HFFc6 (cell line): ENCODE results near the gene FRS3. TPM values are rescaled to one million over a fixed set of nuclear protein-coding genes. Genes with fewer than 3 reads are reported as not detected.

Source experiments
- DNase-seq: peaks from one replicate; pipeline ENCODE4 v3.0.0-alpha.2; 2018
- H3K27ac Mint-ChIP-seq: 2 replicates; pipeline ENCODE4 v1.8.0; 2020; ENCODE audit warnings: mild to moderate bottlenecking, mixed read lengths
- H3K27me3 Mint-ChIP-seq: 2 replicates; pipeline ENCODE4 v1.8.0; 2021; ENCODE audit warnings: mild to moderate bottlenecking, moderate library complexity, mixed read lengths; ENCODE audit not compliant: insufficient read depth
- H3K36me3 Mint-ChIP-seq: 2 replicates; pipeline ENCODE4 v1.8.0; 2021; ENCODE audit warnings: low read depth, mixed read lengths
- H3K4me1 Mint-ChIP-seq: 2 replicates; pipeline ENCODE4 v1.8.0; 2020; ENCODE audit warnings: low read depth, mixed read lengths
- H3K4me3 Mint-ChIP-seq: 2 replicates; pipeline ENCODE4 v1.8.0; 2020; ENCODE audit warnings: mild to moderate bottlenecking, moderate library complexity, mixed read lengths
- H3K9me3 Mint-ChIP-seq: 2 replicates; pipeline ENCODE4 v1.8.0; 2020; ENCODE audit warnings: mild to moderate bottlenecking, mixed read lengths
- total RNA-seq, 6 experiments: library from RNA; stranded (reverse); fragmentation: NEBNext Ultra II Directional; extraction: Animal tissue kit (Norgen Biotek cat#: 25700); gene quantifications; 2 replicates in 1 of 6; 3 replicates in 5 of 6; pipeline ENCODE4 v1.2.3, GENCODE V29; 2021
- TF ChIP-seq, protein P1 (sequence below): fragments of 200-600 bp; sonication (generic); IDR thresholded peaks from 2 replicates; pipeline ENCODE4 v1.5.0; 2021; ENCODE audit warnings: antibody characterized with exemption, mild to moderate bottlenecking

Gene FRS3
- total RNA-seq, 6 experiments from 2014 or later, result 2.5 to 3.4 (median 2.9) TPM

DNA sequence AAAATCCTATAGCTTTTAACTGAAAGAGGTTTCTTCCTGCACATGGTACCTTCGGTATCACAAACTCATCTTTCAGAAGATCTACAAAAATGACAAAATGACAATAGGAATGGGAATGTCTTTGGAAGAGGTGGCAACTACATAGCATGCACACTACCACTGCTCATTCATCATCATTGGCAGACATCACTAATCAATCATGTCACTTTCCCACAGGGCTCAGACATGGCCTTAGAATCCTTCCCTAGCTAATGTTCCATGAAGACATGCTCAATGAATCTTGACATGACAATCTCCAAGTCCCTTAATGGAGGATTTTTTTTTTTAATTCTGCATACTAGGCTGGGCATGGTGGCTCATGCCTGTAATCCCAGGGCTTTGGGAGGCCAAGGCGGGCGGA, 29.3 kb downstream of the FRS3 start:
- TF ChIP-seq, protein P1, sequence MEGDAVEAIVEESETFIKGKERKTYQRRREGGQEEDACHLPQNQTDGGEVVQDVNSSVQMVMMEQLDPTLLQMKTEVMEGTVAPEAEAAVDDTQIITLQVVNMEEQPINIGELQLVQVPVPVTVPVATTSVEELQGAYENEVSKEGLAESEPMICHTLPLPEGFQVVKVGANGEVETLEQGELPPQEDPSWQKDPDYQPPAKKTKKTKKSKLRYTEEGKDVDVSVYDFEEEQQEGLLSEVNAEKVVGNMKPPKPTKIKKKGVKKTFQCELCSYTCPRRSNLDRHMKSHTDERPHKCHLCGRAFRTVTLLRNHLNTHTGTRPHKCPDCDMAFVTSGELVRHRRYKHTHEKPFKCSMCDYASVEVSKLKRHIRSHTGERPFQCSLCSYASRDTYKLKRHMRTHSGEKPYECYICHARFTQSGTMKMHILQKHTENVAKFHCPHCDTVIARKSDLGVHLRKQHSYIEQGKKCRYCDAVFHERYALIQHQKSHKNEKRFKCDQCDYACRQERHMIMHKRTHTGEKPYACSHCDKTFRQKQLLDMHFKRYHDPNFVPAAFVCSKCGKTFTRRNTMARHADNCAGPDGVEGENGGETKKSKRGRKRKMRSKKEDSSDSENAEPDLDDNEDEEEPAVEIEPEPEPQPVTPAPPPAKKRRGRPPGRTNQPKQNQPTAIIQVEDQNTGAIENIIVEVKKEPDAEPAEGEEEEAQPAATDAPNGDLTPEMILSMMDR, result no peak

DNA sequence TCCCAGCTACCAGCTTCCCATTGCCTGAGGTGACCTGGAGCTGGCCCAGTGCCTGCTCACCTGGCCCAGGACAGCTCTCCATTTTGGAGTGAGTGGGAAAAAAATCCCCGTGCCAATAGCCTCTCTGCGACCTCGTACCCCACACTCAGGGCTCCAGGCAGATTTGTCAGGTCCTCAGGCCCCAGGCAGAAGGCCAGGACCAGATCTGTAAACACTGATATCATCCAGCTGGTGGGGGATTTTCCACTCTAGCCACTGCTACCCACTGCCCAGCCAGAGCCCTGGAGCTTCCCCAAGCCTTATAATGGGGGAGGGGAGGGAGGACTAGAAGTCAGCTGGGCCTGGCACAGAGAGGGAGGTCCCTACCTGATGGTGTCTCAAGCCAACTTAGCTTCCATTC, 31.2 kb downstream of the FRS3 start:
- no peak for DNase-seq
- H3K27me3 Mint-ChIP-seq, result peaks cover 24% of the 10 kb centered on the region
- no peak overlapping the region for H3K4me3 Mint-ChIP-seq
- H3K9me3 Mint-ChIP-seq, result no peaks in the 10 kb centered on the region
- TF ChIP-seq, protein P1, result no peak
- H3K4me1 Mint-ChIP-seq, result peaks cover 7% of the 10 kb centered on the region
- H3K36me3 Mint-ChIP-seq, result no peaks in the 10 kb centered on the region
- H3K27ac Mint-ChIP-seq, result no peak overlapping the region

More for the DNA sequence above, 29.3 kb downstream of the FRS3 start:
- no peaks in the 10 kb centered on the region for H3K36me3 Mint-ChIP-seq
- no peaks in the 10 kb centered on the region for H3K9me3 Mint-ChIP-seq
- peaks cover 24% of the 10 kb centered on the region for H3K27me3 Mint-ChIP-seq
- no peak overlapping the region for H3K4me3 Mint-ChIP-seq
- no peaks in the 10 kb centered on the region for H3K4me1 Mint-ChIP-seq
- no peak overlapping the region for H3K27ac Mint-ChIP-seq
- no peak for DNase-seq

DNA sequence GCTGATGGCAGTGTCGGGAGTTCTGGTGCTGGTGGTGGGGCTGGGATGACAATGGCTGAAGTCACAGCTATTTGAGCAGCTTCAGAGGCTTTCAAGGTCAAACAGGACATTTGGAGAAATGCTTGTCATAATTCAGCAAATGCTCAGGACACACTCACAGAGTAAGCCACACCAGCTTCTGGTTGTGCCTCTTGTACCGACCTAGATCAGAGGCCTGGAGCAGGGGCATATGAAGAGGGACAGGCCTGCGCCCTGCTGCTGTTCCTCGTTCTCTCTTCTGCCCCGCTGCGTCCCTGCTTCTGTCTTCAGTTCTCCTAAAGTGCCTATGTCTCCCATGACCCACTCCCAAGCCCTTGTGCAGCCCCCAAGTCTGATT, 31.6 kb downstream of the FRS3 start:
- no peak overlapping the region for H3K4me3 Mint-ChIP-seq
- H3K27me3 Mint-ChIP-seq, result peaks cover 23% of the 10 kb centered on the region
- no peak for DNase-seq
- no peaks in the 10 kb centered on the region for H3K9me3 Mint-ChIP-seq
- peaks cover 9% of the 10 kb centered on the region for H3K4me1 Mint-ChIP-seq
- no peaks in the 10 kb centered on the region for H3K36me3 Mint-ChIP-seq
- TF ChIP-seq, protein P1, result no peak
- H3K27ac Mint-ChIP-seq, result no peak overlapping the region

DNA sequence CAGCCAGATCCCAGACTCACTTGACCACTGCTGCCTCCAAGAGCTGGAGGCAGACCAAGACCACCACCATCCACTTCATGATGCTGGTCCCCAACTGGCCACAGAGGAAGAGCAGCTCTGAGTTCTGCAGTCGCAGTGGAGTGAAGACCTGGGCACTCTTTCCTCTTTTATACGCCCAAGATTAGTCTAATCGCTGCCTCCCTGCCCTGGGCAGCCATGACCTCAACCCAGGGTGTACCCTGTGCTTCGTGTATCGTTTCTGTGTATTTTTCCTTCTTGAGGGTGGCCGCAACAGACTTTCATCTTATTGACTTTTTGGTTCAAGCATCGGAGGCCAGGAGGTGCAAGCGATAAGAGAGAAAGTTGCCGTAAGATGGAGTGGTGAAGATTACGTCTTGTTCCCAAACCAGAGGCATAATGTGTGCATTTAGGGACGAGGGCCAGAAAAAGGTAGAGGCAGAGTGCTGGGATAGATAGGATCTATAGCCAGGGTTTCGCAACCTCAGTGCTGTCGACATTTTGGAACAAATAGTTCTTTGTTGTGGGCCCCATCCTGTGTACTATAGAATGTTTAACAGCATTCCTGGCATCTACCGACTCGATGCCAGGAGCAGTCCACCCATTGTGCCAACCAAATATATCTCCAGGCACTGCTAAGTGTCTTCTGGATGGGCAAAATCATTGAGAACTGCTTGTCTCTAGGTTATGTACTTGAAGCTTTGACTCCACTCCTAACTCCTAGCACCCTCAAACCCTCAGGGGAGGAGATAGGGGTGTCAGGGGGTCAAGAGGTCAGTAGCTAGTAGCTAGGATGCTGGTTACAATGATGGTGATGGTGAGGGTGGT, 32.2 kb downstream of the FRS3 start, which contains the start of gene PGC:
PGC (minus strand) TSS at position 142 of the 846 bp plus-strand sequence; CDS start at position 79, 63 bp downstream.
- Mint-ChIP-seq H3K4me3 (no peak within 1 kb of the TSS), H3K27me3 (peaks cover 23% of the 10 kb centered on the region), H3K36me3 (no peaks in the 10 kb centered on the region), H3K4me1 (peaks cover 9% of the 10 kb centered on the region), H3K9me3 (no peaks in the 10 kb centered on the region), H3K27ac (no peak within 1 kb of the TSS)
- TF ChIP-seq, protein P1, result no peak
- no peak for DNase-seq

DNA sequence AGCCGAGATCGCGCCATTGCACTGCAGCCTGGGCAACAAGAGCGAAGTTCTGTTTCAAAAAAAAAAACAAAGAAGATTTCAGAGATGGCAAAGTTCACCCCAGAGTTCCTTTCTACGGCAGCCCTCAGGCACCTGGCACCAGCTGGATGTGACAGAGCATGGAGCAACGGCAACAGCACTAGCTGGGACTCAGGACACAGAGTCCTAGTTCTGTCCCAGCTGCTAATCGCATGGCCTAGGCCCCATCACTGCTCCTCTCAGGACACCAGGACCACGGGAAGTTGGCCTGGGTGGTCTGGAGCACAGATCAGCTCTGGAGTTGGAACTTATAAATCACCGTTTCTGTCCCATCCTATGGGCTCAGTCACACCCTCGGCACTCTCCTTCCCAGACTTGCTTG, 33.6 kb downstream of the FRS3 start:
- no peaks in the 10 kb centered on the region for H3K9me3 Mint-ChIP-seq
- peaks cover 9% of the 10 kb centered on the region for H3K4me1 Mint-ChIP-seq
- H3K27me3 Mint-ChIP-seq, result peaks cover 21% of the 10 kb centered on the region
- DNase-seq, result no peak
- no peak overlapping the region for H3K27ac Mint-ChIP-seq
- no peak overlapping the region for H3K4me3 Mint-ChIP-seq
- TF ChIP-seq, protein P1, result no peak
- no peaks in the 10 kb centered on the region for H3K36me3 Mint-ChIP-seq
